Amniotic stem cell (primary cell): ENCODE results near the gene STIMATE.

Source experiments
- DNase-seq: peaks from one replicate; lab custom pipeline; 2025; lab: John Stamatoyannopoulos, UW

The STIMATE gene

GRCh38 chr3:52893723-52894122, 3.6 kb downstream of the STIMATE start:
- DNase-seq = no peak

- DNase-seq = no peak
Measured at GRCh38 chr3:52892625-52893311, 4.6 kb downstream of the STIMATE start.

GRCh38 chr3:52892290-52892624, 5.1 kb downstream of the STIMATE start:
- DNase-seq = no peak

DNA sequence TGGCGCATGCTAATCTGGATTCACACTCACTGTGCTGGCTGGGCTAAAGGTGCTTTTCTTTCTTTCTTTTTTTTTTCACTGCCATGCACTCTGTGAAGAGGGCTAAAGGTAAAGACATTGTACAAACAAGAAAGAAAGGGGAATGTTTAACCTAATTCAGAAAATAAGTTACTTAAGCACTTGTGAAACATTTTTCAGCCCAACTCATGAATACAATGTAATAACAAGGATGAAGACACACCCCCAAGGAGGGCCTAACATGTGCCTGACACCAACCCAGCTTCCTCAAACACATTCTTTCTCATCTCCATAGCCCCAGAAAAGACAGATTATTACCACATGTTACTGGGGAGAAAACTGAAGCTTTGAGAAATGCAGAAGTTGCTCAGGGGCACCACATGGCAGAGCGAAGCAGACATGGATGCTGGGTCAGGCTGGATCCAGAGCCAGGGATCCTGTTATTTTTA, 5.7 kb downstream of the STIMATE start:
- no peak for DNase-seq

- DNase-seq = no peak
Measured at GRCh38 chr3:52891164-52891563, 6.2 kb downstream of the STIMATE start.

DNA sequence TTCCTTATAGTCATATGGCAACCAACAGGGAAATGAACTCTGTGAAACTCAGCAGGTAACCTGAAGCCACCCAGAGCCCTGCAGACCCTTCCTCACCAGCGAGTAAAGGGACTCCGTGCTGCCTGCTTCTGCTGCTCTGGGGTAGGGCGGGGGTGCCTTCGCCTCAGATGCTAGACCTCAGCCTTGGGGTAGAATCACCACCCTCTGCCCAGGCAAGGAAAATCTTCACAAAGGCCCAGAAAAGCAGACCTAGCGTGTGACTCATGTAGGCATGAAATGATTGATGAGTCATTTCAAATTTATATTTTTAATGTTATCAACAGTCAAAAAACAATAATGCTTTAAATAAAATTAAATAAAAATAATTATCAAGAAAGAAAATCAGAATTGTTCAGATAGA, 6.6 kb downstream of the STIMATE start:
- no peak for DNase-seq

- DNase-seq = no peak
Measured at GRCh38 chr3:52889901-52890300, 7.4 kb downstream of the STIMATE start.

GRCh38 chr3:52887166-52887565, 10.2 kb downstream of the STIMATE start:
- DNase-seq = no peak

DNA sequence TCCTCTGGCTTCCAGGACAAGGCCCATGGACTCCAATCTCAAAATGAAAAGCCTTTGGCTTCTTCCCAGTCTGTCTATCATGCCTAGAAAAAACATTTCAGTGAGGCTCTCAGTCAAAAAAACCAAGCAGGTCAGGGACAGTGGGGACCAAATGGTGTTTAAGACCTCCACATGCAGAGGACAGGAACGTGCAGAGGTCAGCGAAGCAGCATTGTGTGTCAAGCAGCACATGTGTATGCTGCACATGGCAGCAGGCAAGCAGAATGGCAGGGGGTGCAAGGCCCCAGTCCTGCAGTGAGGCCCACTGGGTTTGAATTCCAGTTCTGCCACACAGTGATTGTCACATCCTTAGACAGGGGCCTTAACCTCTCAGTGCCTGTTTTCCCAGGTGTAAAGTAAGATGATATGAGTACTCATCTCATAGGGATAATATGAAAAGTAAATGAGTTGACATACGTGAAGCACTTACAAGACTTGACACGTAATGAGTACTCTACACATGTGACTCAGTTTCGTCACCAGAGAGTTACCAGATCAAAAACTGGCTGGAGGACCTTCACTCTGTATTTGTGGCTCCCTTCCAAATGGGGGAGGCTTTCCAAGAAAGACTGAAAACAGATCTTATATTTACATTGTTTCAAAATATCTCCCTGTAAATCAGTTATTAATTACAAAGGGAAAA, 11.2 kb downstream of the STIMATE start:
- no peak for DNase-seq

DNA sequence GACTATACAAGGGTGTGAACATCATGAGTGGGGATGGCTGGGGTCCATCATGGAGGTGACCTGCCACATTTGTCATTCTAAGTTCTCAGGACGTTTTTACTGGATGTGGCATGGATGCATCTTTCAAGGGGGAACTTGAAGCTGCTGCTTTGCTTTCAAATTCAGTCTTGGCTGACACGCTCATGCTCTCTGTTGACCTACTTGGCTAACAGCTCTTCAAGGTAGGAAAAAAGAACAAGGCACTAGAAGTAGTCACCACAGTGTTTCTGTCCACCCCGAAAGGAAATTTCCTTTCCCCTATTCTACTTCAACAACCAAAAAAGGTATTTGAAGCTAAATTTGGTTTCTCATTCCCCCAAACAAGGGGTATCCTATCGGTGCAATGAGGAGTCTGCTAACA, 15.0 kb downstream of the STIMATE start:
- no peak for DNase-seq

DNA sequence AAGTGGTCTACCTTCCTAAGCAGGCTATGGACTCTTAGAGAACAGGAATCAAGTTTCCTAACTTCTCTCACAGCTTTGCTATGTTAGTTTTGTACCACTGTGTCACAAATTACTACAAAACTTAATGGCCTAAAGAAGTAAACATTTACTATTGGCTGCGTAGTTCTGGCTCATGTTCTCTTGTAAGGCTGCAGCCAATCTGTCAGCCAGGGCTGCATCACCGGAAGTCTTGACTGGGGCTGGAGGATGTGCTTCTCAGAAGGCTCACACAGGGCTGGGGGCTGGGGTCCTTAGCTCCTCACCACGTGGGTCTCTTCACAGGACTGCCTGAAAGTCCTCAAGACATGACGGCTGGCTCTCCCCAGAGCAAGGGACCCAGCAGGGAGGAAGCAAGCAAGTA, 15.5 kb downstream of the STIMATE start:
- DNase-seq = no peak

DNA sequence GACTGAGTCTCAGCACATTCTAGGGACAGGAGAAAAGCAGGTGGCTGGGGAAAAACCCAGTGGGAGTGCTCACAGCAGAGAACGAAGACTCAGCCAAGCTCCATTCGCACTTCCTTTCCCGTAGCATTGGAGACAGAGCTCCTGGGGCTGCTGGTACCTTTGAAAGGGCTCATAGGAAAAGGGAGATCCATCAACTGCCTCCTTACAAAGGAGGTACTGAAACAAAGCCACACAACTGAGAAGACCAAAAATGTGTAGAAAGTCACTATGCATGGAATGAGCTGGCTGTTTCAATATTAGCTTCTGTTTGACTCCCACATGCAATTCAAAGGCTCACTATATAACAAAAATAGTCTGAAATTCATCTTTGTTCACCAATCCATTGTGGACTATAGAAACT, 16.9 kb downstream of the STIMATE start:
- no peak for DNase-seq

DNA sequence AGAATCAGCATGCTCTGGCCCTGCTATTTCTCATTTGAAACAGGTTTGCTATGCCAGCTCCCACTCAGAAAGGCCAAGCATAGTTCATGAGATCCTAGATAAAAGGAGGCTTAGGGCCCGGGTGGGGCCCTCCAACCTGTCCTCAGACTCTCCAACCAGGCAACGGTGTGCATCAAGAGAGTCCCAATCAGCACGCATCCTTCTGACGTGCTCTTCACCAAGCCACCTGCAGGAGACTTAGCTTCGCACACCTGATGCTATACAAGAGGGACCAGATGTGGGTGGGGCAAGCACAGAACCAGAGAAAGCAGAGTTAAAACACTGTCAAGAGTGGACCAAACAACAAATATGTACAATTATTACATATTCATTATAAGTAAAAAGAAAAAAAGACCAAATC, 17.3 kb downstream of the STIMATE start:
- DNase-seq = no peak

- DNase-seq = no peak
Measured at GRCh38 chr3:52879581-52879980, 17.8 kb downstream of the STIMATE start.

DNA sequence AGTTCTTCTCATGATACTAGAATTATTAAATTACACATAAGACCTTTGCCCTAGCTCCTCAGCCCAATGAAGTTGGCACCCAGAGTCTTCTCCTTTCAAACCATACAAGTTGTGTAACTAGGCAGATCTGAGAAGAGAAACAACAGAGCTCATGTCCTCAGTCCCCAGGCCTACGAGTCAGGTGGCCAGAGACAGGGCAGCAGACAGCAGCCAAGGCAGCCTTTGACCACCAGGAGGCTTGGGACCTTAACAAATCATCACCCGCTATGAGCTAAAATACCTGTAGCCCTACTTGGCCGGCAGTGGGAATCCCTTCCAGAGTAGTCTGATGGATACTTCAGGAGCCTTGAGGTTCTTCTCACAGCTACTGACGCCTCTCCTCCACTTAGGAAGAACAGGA, 18.3 kb downstream of the STIMATE start:
- DNase-seq = no peak

DNA sequence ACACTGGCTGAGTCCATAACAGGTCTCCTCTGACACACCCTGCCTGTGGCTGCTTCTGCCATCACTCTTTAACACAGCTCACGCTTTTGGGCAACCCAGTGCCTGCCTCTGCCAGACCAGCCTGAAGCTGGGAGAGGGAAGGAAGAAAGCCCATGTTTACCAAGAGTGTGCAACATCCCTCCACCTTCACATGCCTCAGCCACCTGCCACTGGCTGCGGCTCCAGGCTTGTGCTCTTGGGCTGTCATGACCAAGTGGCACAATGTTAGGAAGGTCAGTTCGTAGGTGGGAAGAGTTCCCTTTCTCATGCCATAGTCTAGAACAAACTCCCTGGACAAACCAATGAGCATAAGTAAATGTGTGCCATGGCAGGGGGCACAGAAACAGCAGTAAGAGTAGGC, 20.3 kb downstream of the STIMATE start:
- no peak for DNase-seq

DNA sequence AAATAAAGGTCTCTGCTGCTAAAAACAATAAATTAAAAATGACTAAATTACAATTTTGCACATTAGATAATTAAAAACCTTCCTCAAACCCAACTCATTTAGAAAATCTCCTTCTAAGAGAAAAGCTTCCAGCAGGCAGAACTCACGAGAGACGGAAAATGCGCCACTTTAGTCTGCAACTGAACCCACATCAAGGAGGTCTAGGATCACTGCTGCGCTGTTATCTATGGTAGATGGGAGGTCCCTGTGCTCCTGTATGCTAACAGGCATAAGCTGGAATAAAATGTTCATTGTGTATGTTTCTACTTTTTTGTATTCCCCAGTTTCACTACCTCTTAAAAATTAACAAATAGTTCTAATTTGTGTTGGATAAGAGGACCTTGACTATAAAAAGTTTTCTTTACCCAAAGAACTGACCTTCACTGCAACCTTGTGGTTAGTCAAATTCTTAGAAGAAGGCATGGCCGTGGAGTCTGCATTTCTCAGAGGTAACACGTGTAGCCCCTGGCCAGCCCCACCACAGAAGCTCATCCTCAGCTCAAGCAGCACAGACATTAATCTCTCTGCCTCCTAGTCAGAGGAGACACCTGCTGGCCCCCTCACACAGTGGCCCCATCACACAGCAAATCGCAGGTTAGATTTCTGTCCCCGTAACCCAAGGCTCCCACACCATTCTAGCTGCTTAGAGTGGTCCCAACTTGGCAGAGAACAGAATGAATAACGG, 22.3 kb downstream of the STIMATE start:
- no peak for DNase-seq

GRCh38 chr3:52874160-52874701, 23.1 kb downstream of the STIMATE start:
- DNase-seq = no peak

DNA sequence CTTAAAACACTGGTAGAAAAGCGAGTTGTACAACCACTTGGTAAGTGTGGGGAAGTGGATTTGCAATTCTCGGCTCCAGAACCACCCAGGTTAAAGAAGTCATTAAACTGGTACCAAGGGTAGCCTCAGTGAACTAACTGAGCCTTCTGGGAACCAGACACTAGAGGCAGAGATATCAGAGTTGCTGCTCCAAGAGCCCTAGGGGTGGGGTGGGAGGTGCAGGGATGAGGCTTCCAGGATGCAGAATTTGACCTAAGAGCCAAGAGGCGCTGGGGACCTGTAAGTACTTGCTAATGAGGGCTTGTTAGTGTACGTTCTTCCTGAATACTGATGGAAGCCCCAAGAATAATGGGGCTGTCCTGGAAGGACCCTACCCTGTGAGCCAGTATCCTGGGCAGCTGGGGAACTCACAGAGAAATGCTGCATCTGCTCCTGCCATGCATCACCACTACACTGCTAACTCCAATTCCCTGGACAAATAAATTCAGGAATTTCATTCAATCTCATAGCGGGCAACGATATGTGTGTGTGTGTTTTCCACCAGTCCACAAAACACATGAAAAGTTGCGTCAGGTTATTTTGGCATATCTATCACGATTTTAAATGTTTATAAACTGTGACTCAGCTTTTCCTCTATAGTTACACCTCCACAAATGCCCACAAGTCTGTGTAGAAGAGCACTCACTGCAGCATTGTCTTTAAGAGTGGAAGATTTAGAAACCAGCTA, 23.8 kb downstream of the STIMATE start:
- no peak for DNase-seq

GRCh38 chr3:52872245-52872644, 25.1 kb downstream of the STIMATE start:
- no peak for DNase-seq

GRCh38 chr3:52871761-52872160, 25.6 kb downstream of the STIMATE start:
- DNase-seq = no peak

DNA sequence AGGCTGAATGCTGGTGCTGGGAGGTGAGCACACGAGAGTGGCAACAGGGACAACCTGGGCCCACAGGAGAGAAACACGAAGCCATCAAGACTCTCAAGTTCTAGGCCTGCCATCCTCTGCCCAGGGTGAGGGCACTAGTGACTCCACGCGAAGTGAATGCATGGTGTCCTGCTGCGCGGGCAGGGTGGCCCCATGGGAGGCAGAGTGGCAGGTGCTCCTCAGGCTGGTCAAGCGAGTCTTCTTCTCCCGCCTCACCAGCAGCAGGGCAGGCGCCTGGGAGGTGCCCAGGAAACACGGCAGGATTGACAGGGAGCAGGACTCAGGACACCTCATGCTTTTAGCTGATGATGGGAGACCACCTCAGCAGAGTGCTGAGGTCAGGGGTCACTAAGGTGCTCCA, 26.9 kb downstream of the STIMATE start:
- DNase-seq = no peak
